Left cardiac atrium (tissue), 4 donors: ENCODE data around the gene MICAL3. TPM values are rescaled to one million over a fixed set of nuclear protein-coding genes. Genes with fewer than 3 reads are reported as not detected.
A peak's percentile ranks its signal among the peaks of the same experiment; 100 is the strongest.
"Not testable (repeated sequence)": the region's sequence is repeated elsewhere in the genome, so short reads cannot be mapped to it uniquely, and the experiment has no call there.

ENCODE experiments used
- ATAC-seq, 2 donors: fragments of 200-7000 bp; cut with Tn5 transposase; one replicate each; pipeline ENCODE4 v1.9.1; 2020; ENCODE audit warnings: mild to moderate bottlenecking in 2 of 2, moderate library complexity in 2 of 2
- DNase-seq: peaks from one replicate; pipeline ENCODE4 v3.0.0-alpha.2; 2020
- intact Hi-C, 2 donors: fragments of 100-400 bp; cut with DNase I; formaldehyde crosslinking; loops; one replicate each; pipeline versions ENCODE4 v1.14.1 to v1.15.1; 2022 to 2023
- total RNA-seq, 2 donors: library from RNA; stranded (reverse); fragmentation: NEBNext Ultra II Directional; extraction: Animal tissue kit (Norgen Biotek cat#: 25700); gene quantifications; one replicate each; pipeline ENCODE4 v1.2.1, GENCODE V29; 2021
- donor health status: DM: no; HTN: yes; CAD: no.
- donor health status: DM: no; HTN: yes; CAD: no; lungs with severe emphysema.
- donor health status: DM: yes; HTN: yes; CAD: no.
- donor health status: Dilated cardiomyopathy.

Gene MICAL3
- total RNA-seq, 2 donors from 2014 or later = 54.7 to 80.1 TPM

GRCh38 chr22:18013436-18013835 lies 10.9 kb downstream of the MICAL3 start:
- ATAC-seq (no peak), DNase-seq (no peak)
- intact Hi-C loops = no loop called here

- intact Hi-C loops = no loop called here
- ATAC-seq (peak in 1 of 2 donors; percentile 26), DNase-seq (no peak)
These were observed 11.8 kb downstream of the MICAL3 start for GRCh38 chr22:18012531-18012930.

- intact Hi-C loops = no loop called here
- ATAC-seq (no peak), DNase-seq (no peak)
These were observed 14.1 kb downstream of the MICAL3 start for GRCh38 chr22:18010266-18010665.

GRCh38 chr22:18008136-18008535 lies 16.2 kb downstream of the MICAL3 start:
- intact Hi-C loops = loop anchor here in 1 of 2 donors (10.0 kb wide), 1 partner anchor 63 kb away; no protein-coding TSS in a partner anchor
- ATAC-seq (no peak), DNase-seq (no peak)

- intact Hi-C loops = loop anchor here in 1 of 2 donors (10.0 kb wide), 1 partner anchor 61 kb away; no protein-coding TSS in a partner anchor
- ATAC-seq = no peak
These were observed 19.0 kb downstream of the MICAL3 start for GRCh38 chr22:18005201-18005926.

GRCh38 chr22:18001894-18002315 lies 22.5 kb downstream of the MICAL3 start:
- not testable (repeated sequence) for ATAC-seq, DNase-seq
- intact Hi-C loops = loop anchor here in 1 of 2 donors (2.0 to 10.0 kb wide), 3 partner anchors 57 to 93 kb away; partner anchors contain the start of gene PEX26

More at GRCh38 chr22:18005201-18005926, 19.0 kb downstream of the MICAL3 start:
- no peak for DNase-seq

- peak; percentile 91 for DNase-seq
- intact Hi-C loops = loop anchor here in 1 of 2 donors (2.0 to 10.0 kb wide), 3 partner anchors 56 to 92 kb away; partner anchors contain the start of gene PEX26
- peak; percentile 96 to 98 for ATAC-seq
These were observed 23.1 kb downstream of the MICAL3 start for GRCh38 chr22:18001040-18001893.

GRCh38 chr22:18000441-18001039 lies 23.8 kb downstream of the MICAL3 start:
- ATAC-seq (peak; percentile 5 to 6), DNase-seq (no peak)
- intact Hi-C loops = loop anchor here in 1 of 2 donors (2.0 to 10.0 kb wide), 3 partner anchors 56 to 92 kb away; partner anchors contain the start of gene PEX26

GRCh38 chr22:17999851-18000250 lies 24.5 kb downstream of the MICAL3 start:
- intact Hi-C loops = loop anchor here in 1 of 2 donors (2.0 to 10.0 kb wide), 3 partner anchors 55 to 91 kb away; partner anchors contain the start of gene PEX26
- DNase-seq (no peak), ATAC-seq (no peak)

GRCh38 chr22:17998913-17999312 lies 25.4 kb downstream of the MICAL3 start:
- no peak for ATAC-seq
- intact Hi-C loops = no loop called here
- DNase-seq = no peak

GRCh38 chr22:17997456-17997855 lies 26.9 kb downstream of the MICAL3 start:
- DNase-seq (no peak), ATAC-seq (no peak)
- intact Hi-C loops = no loop called here

- ATAC-seq, DNase-seq, intact Hi-C loops: not testable (repeated sequence)
These were observed 29.1 kb downstream of the MICAL3 start for GRCh38 chr22:17995256-17995655.

- DNase-seq (no peak), ATAC-seq (no peak)
- intact Hi-C loops = no loop called here
These were observed 29.8 kb downstream of the MICAL3 start for GRCh38 chr22:17994424-17995108.

GRCh38 chr22:17992976-17993375 lies 31.4 kb downstream of the MICAL3 start:
- ATAC-seq, DNase-seq: not testable (repeated sequence)
- intact Hi-C loops = loop anchor here in 1 of 2 donors (1.0 kb wide), 1 partner anchor 10 kb away; no protein-coding TSS in a partner anchor

GRCh38 chr22:17991992-17992391 lies 32.4 kb downstream of the MICAL3 start:
- peak; percentile 9 to 60 for ATAC-seq
- intact Hi-C loops, DNase-seq: not testable (repeated sequence)

- peak in 1 of 2 donors; percentile 36 for ATAC-seq
- intact Hi-C loops = no loop called here
These were observed 33.4 kb downstream of the MICAL3 start for GRCh38 chr22:17990942-17991341.

GRCh38 chr22:17990147-17990546 lies 34.2 kb downstream of the MICAL3 start:
- DNase-seq = no peak
- no peak for ATAC-seq
- intact Hi-C loops = no loop called here

More at GRCh38 chr22:17990942-17991341, 33.4 kb downstream of the MICAL3 start:
- no peak for DNase-seq

- intact Hi-C loops = loop anchor here in 1 of 2 donors (10.0 kb wide), 1 partner anchor 74 kb away; no protein-coding TSS in a partner anchor
- DNase-seq (no peak), ATAC-seq (peak in 1 of 2 donors; percentile 12)
These were observed 35.4 kb downstream of the MICAL3 start for GRCh38 chr22:17988800-17989513.
